CD4-positive, alpha-beta T cell treated with Interleukin-4 for 1 hour (primary cell): Measurements from ENCODE around the gene VPS26C.

Experiments
- DNase-seq, 2 donors: peaks; one replicate each; pipeline ENCODE4 v3.0.0-alpha.2; 2020 to 2022

VPS26C gene

DNA sequence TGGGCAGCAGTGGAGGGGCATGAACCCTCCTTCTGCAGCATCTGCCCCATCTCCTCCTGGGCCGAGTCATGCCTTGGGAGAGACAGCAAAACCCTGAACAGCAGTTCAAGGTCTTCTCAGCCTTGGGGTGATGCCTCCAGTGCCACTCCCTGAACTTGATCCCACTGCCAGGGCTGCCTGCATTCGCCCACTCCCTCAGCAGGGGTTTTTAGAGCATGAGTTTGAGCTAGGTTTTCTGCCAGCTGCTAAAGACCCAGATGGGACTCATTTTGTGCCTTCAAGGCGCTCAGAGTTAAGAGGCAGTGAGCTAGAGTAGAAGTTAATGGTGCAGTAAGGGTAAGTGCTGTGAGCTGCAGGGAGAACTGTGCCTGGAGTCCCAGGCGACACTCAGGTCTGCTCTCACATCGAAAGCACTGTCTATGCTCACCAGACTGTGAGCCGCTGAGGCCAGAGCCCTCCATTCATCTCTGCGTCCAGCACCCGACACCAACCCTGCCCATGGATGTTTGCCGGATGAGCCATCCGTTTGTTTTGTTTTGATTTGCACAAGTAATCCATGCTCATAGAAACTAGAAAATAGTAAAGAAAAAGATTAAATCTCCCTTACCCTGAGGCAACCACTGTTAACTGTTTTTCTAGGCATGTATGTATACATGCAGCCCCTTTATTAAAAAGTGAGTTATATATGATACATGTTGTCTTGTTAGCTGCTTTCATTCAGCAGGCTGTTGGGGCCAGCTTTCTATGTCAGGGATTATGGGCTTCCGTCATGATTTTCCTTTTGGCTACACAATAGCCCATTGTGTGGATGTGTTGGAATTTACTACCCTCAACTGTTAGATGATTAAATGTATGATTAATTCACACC lies 67.8 kb downstream of the VPS26C start:
- no peak for DNase-seq

DNA sequence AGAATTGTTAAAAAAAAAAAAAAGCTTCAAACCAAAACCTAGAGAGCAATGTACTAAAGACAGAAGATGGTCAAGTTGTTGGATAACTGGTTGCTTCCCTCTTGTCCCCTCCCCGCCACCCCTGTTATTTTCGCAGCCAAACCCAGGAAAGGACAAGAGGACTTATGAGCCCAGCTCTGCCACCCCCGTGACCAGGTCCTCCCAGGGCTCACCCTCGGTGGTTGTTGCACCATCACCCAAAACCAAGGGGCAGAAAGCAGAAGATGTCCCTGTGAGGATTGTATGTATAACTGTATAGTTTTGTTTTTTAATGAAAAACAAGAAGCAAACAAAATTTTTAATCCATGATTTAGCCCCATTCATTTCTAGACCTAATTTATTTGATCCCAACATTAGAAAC lies 69.4 kb downstream of the VPS26C start:
- DNase-seq: no peak

DNA sequence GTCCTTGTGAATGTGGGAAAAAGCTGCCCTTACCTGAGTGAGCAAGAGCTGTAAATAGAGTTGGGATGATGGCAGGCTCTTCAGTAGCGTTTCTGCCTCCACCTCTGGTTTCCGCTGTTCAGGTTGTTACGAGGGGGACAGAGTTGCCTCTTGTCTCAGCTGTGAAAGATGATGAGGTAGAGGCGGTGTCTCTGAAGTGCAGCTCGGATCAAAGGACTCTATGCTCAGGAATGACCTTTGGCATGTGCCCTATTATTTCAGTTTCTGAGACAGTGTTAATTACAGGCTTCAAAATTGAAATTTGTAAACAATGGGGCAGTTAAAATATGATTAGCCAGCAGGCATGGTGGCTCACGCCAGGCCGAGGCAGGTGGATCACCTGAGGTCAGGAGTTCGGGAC lies 70.3 kb downstream of the VPS26C start:
- no peak for DNase-seq

DNA sequence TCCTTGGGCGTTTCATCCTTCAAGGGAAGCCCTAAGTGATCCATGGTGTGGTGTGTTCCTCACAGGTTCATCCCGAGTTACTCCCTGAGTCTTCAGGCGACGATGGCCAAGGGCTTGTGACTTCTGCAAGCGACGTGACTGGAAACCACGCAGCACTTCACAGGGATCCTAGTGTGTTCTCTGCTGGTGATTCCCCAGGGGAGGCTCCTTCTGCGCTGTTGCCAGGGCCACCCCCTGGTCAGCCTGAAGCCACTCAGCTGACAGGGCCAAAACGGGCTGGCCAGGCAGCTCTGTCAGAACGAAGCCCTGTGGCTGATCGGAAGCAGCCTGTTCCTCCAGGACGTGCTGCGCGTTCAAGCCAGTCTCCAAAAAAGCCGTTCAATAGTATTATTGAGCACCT lies 71.5 kb downstream of the VPS26C start:
- DNase-seq: no peak

DNA sequence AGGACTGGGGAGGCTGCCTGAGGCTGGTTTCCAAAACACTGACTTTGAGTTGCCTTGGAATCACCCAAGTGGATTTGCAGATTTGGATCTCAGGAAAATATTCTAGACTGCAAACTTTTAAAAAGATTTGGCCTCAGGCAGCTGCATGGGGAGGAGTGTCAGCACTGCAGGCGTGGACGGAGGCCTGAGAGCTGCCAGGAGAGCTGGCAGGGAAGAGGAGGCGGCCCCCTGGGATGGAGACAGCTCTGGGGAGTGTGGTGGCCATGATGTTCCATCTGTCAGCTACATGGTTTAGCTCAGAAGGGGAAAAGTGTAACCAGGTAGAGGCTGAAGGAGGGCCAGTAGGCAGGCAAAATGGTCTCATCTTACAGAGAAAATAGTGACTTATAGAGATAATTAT lies 72.1 kb downstream of the VPS26C start:
- DNase-seq: no peak

DNA sequence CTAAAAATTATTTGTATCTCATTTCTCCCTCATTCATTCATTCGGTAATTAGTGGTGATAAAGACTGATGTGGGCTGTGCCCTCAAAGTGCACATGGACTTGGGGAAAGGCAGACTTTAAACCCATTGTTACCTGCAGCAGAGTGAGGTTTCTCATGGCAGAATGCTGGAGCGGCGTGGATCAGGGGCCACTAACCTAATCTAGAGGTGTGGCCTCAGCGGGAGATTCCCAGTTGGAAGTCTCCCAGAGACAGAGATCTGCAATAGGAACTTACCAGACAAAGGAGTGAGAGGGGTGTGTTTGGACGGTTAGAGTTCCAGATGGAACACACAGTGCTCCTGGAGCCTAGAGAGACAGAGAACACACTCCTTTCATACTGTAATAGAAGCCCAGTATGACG lies 73.5 kb downstream of the VPS26C start:
- DNase-seq: no peak

DNA sequence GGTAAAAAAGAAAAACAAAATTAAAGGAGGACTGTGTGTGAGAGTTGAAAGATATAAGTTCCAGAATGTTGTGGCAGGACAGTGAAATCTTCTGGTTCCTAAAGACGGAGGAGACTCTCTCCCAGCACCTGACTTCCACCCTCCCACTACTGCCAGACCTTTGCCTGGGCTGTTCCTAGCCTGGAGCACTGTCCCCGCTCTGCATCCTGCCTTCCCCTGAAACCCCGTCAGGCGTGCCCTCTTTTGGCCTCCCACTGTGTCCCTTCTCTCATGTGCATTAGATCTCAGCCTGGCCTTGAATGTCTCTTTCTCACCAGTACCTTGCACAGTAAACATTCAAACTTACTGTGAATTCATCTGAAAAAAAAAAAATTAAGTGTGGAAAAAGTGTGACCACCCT lies 74.1 kb downstream of the VPS26C start:
- DNase-seq: no peak

DNA sequence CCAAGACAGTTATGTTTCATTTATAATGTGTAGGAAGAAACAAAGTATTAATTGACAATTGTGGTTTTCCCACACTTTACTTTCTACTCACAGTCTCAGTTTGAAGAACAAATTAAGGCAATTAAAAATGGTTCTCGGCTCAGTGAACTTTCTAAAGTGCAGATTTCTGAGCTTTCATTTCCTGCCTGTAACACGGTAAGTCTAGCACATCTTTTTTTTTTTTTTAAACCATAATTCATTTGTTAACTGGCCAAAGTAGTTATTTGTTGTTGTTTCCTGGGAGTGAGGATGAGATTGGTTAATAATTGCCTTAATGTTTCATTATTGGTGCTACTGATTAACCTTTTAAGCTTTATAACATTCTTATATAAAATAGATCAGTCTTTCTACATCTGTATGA lies 75.1 kb downstream of the VPS26C start:
- no peak for DNase-seq

DNA sequence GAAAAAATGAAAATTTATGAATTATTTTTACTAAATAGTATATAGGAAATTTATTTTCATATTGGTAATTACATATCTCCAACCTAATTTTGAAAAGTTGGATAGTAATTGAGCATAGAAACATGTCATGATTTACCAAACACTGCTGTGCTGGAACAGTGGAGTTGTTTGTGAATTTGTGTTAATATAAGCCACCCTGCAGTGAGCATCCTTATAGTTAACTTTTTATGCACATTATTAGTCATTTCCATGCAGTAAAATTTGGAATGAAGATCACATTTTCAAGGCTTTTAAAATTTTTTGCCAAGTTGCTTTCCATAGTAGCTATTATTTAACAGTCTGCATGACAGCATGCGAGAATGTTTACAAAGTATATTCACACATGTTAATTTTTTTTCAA lies 78.3 kb downstream of the VPS26C start:
- no peak for DNase-seq

DNA sequence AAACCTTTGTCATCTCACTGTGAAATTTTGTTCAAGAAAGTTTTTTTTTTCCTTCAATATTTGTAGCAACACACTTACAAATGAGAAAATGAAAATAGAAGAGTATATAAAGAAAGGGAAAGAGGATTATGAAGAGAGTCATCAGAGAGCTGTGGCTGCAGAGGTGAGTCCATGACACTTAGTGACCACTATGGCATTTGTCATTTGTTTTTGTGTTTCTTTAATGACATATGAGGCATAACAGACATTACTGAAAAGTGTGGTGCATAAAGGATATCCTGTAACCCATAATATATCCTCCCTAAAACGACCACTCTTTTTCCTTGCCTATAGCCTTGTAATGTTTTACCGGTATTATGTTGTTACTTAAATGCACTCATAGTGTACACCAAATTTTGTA lies 80.2 kb downstream of the VPS26C start:
- DNase-seq: no peak

DNA sequence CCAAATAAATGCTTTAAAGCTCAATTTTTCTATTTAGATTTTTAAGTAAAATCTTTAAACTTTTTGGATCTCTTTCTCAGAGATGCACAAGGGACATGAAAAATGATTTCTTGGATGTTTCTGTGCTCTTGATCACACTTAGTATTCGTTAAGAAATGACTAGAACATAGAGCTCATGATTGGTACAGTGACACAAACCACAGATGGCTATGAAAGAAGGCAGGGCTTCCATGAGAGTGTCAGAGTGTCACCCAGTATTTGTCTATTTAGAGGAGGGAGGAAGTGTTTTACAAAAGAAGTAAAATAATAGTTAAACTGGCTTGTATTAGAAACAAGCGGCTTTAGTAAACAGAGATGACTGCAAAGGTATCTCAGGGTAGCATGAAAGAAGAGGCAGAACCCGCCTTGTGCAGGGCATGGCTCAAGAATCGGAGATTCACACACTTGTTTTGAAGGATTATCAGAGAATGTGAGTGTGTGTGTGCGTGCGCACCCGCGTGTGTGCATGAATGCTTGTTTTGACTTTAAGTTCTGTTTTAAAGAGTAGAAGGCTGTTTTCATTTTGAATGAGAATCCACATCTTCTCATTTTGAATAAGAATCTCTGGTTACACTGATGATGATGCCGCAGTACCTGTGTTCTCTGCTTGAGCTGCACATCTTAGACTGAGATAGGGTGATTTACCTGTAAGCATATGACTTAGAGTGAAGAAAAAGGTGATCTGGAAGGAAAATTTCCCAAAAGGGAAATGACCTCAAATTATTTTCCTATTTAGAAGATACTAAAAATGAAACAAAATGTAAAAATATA lies 82.1 kb downstream of the VPS26C start:
- DNase-seq: no peak

DNA sequence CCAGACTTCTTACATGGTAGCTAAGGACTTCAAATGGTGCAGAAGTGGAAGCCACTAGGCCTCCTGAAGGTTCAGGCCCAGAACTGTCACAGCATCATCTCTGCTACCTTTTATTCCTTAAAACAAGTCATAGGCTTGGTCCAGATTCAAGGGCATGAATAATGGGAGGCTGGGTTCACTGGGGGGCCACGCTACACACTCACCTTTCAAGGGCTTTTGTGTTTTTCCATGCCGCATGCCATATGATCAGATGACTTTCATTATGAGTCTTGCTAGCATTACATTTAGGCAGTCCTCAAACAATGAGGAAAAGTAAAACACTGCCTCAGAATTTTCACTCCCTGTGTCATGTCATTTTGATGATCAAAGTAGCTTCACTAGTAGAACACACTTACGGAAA lies 83.4 kb downstream of the VPS26C start:
- DNase-seq: no peak

DNA sequence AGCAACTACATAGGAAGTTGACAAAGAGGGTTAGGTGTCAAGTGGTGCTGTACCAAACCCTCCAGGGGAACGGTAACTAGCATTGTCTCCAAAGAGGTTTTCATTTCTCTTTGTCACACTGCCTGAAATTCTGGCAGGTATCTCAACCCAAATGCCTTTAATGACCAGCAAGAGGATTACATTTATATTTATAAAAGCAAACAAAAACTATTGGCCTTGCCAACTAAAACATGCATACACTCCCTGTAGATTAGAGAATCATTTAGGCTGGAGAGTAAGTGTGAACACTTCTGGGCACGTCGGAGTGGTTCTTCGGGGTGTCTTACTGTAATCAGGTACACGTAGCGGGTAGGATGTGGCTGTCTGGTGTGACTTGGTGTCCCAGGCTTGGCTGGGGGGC lies 84.9 kb downstream of the VPS26C start:
- no peak for DNase-seq

DNA sequence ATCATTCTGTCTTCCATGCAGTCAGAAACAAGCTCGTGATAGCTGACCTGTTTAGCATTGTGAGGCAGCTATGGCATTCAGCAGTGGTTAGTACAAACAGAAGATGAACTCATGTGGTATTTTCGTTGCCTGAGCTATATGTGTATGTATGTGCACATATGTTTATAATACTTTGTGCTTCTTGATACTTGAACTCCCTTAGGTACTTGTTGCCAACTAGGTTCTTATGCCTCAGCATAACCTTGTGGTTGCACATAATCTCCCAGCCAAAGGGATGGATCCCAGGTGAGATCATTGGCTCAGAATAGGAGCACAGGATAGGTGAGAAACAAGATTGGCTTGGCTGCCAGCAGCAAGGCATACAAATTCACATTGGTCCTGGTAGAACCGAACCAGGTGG lies 86.1 kb downstream of the VPS26C start:
- no peak for DNase-seq

DNA sequence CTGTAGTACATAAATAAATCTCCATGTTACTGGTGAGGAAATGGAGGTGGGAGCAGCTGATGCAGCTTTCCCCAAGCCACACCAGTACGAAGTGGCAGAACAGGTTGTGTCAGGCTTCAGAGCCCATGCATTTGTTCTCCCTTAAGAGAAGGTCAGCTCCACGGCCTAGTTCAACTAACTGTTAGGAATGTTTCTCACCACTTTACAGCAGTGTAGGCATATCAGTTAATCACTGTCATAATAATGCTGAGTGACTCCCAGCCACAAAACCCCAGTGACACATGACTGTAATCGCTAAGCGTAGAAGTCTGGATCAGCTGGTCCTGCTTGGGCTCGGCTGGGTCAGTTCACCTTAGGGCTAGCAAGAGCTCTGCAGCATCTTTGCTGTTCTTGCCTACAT lies 90.4 kb downstream of the VPS26C start:
- no peak for DNase-seq
